ENCODE measurements around the gene HOXB8. TPM values are rescaled to one million over a fixed set of nuclear protein-coding genes. Genes with fewer than 3 reads are reported as not detected.

The HOXB8 gene
- total RNA-seq, 2 experiments from 2014 or later: not detected

DNA sequence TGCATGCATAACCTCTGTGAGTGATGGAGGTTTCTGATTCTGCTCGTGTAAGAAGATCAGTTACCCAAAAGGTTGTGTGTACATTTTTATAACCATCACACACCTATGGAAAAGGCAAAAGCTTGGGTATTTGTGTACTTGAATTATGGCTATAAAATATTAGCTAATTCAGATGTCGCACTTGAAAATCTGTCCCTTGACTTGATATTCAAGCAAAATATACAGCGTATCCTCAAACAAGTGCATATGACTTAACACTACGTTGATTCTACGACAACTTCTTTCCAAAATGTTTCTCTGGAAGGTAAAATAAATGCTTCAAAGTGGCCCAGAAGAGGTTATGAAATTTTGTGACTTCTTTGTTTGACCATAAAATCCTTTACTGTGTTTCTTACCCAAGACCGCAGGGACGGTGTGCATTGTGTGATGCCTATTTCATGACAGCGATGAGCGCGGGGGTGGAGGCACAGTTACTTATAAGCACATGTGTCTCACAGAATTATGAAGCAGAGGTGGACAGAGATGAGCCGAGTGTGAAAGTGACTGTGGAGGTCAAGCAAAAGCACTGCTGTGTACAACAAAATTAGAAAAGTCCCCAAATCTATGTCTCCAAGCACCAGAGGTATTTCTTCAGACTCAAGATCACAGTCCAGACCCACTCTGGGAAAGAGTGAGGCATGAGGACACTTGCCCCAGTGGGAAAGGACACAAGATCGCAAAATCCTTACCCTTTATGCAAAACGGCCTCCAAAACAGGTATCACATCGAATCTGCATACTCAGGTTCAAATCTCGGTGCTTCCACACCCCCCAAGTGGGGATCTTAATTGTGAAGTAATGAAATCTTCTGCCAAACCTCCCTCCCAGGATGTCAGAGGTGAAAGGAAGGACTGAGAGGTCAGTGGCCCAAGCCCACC is 15.2 kb upstream of the HOXB8 start:
- Mint-ChIP-seq H3K27ac (no peak overlapping the region), H3K4me3 (no peak overlapping the region), H3K27me3 (peaks cover 76% of the 10 kb centered on the region), H3K36me3 (ENCODE audit: low read depth) (no peaks in the 10 kb centered on the region), H3K4me1 (ENCODE audit: low read depth) (peaks cover 9% of the 10 kb centered on the region), H3K9me3 (no peaks in the 10 kb centered on the region)
- CTCF ChIA-PET: interaction anchor here (1.4 to 5.5 kb wide), 3 partner anchors 11 to 368 kb away, joined by 3 to 40 read pairs (median 21); partner anchors contain the start of gene HOXB8
- intact Hi-C loops (cut with micrococcal nuclease): no loop called here
- TF ChIP-seq, protein P1, sequence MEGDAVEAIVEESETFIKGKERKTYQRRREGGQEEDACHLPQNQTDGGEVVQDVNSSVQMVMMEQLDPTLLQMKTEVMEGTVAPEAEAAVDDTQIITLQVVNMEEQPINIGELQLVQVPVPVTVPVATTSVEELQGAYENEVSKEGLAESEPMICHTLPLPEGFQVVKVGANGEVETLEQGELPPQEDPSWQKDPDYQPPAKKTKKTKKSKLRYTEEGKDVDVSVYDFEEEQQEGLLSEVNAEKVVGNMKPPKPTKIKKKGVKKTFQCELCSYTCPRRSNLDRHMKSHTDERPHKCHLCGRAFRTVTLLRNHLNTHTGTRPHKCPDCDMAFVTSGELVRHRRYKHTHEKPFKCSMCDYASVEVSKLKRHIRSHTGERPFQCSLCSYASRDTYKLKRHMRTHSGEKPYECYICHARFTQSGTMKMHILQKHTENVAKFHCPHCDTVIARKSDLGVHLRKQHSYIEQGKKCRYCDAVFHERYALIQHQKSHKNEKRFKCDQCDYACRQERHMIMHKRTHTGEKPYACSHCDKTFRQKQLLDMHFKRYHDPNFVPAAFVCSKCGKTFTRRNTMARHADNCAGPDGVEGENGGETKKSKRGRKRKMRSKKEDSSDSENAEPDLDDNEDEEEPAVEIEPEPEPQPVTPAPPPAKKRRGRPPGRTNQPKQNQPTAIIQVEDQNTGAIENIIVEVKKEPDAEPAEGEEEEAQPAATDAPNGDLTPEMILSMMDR (IDR thresholded peaks at IDR 0.05): no peak
- POLR2A ChIA-PET: no interaction called here
- ATAC-seq (no peak), DNase-seq (no peak)

DNA sequence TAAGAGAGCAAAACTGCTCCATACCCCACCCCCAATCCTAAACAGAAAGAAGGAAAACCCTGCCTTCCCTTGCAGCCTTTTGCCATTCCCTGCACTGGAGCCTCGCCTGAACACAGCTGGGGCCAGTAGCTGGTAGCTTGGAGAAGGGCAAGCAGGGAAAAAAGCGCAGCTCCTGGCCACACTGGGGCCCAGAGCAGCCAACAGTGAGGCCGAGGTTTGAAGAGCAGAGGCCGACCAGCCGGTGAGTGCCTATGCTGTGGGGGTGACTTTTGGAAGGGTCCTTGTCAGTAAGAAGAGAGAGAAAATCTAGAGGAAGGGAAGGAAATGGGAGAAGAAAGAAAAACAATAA is 14.3 kb upstream of the HOXB8 start:
- Mint-ChIP-seq H3K4me1 (ENCODE audit: low read depth) (peaks cover 10% of the 10 kb centered on the region), H3K27ac (no peak overlapping the region), H3K27me3 (peaks cover 71% of the 10 kb centered on the region), H3K9me3 (no peaks in the 10 kb centered on the region), H3K36me3 (ENCODE audit: low read depth) (no peaks in the 10 kb centered on the region), H3K4me3 (no peak overlapping the region)
- POLR2A ChIA-PET: no interaction called here
- DNase-seq: no peak
- CTCF ChIA-PET: interaction anchor here (0.8 to 5.5 kb wide), 6 partner anchors 7 to 367 kb away, joined by 3 to 40 read pairs (median 4); partner anchors contain the start of gene HOXB8
- TF ChIP-seq, protein P1 (IDR thresholded peaks at IDR 0.05): no peak
- no peak for ATAC-seq
- intact Hi-C loops (cut with micrococcal nuclease): no loop called here

DNA sequence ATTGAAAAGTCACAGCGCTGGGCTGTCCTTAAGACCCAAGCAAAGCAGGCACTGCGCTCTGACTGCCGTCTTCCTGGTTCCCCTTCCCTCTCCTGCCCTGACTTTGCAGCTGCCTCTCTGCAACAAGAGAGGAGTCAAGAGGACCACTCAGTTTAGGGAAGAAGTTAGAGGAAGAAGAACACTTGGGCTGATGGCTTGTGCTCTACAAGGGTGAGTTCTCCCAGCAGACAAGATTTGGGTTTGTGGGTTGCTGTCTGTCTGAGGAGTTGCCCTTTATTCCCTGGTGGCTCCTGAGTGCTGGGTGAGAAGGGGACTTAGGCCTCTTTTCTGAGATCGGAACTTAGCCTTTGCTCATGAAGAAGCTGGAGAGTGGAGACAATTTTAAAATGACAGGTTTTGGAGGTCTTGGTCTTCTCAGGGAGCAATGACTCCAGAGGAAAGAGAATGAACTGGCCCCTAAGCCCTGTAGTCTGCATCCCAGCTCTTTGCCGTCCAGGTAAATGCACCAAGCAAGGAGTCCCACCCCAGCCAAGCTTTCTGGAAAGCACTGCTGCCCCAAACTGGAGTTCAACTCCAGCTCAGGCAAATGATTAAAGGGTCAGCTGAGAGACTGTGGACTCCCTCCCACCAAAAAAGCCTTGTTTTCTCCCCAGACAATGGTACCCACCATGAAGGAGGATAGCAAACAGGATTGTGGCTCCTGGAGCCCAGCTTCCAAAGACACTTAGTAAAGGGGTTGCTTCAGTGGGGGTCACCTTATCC is 13.7 kb upstream of the HOXB8 start:
- TF ChIP-seq, protein P1 (IDR thresholded peaks at IDR 0.05): no peak
- peaks cover 11% of the 10 kb centered on the region for H3K4me1 Mint-ChIP-seq (ENCODE audit: low read depth)
- no peaks in the 10 kb centered on the region for H3K36me3 Mint-ChIP-seq (ENCODE audit: low read depth)
- POLR2A ChIA-PET: interaction anchor here (0.7 kb wide), 1 partner anchor 33 kb away, joined by 3 read pairs; no protein-coding TSS in a partner anchor
- DNase-seq: no peak
- CTCF ChIA-PET: interaction anchor here (0.8 to 5.5 kb wide), 6 partner anchors 8 to 366 kb away, joined by 3 to 40 read pairs (median 4); partner anchors contain the start of gene HOXB8
- intact Hi-C loops (cut with micrococcal nuclease): no loop called here
- no peaks in the 10 kb centered on the region for H3K9me3 Mint-ChIP-seq
- H3K27ac Mint-ChIP-seq: no peak overlapping the region
- H3K27me3 Mint-ChIP-seq: peaks cover 74% of the 10 kb centered on the region
- ATAC-seq: no peak
- H3K4me3 Mint-ChIP-seq: no peak overlapping the region

DNA sequence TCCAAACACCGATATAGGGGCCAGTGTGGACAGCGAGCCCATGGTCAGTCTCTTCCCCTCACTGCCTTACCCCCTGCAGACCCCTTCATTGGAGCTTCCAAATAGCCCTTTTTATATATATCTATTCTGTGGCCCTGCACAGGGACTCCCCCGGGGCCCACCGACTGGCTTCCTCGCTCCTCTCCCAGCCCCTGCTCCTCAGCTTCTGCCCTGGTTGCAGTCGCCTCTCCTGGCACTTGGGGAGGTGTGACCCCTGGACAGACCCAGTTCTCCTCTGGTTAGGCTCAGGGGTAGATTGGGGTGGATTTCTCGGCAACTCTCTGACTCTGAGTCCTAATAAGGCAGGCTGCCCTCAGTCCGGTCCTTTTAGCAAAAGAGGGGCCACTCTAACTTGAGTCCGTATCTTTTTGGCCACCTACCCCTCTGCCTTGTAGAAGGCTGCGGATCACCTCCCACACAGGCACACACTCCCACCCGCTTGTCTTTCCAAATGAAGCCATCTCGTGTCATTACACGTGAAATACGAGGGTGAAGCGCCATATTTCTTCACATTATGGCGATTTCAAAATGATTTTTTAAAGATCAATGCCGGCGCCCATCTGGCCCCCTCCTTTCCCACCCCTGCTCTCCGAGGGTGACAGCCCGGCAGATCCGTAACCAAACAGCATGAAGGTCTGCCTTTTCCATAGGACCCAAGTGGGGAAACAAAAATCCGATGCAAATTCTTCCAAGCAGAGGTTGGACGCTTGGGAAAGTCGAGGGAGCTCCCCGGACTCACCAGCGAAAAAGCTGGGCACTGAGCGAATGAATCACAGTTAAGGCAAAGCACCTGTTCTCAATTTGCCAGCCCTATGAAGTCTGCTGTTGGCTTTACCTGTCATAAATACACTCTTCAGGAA is 12.8 kb upstream of the HOXB8 start:
- no peak for ATAC-seq
- peaks cover 10% of the 10 kb centered on the region for H3K4me1 Mint-ChIP-seq (ENCODE audit: low read depth)
- intact Hi-C loops (cut with micrococcal nuclease): no loop called here
- peaks cover 74% of the 10 kb centered on the region for H3K27me3 Mint-ChIP-seq
- no peak for DNase-seq
- POLR2A ChIA-PET: interaction anchor here (3.2 kb wide), 1 partner anchor 14 kb away, joined by 19 read pairs; the partner anchor contains the start of gene HOXB8
- no peak overlapping the region for H3K4me3 Mint-ChIP-seq
- H3K27ac Mint-ChIP-seq: no peak overlapping the region
- no peaks in the 10 kb centered on the region for H3K9me3 Mint-ChIP-seq
- H3K36me3 Mint-ChIP-seq (ENCODE audit: low read depth): no peaks in the 10 kb centered on the region
- CTCF ChIA-PET: interaction anchor here (1.3 to 5.5 kb wide), 6 partner anchors 8 to 44 kb away, joined by 3 to 40 read pairs (median 13); partner anchors contain the start of gene HOXB8
- TF ChIP-seq, protein P1 (IDR thresholded peaks at IDR 0.05): no peak
